UCSD-AML1 (cell line): ENCODE data around the gene PIGW.
"Not testable (repeated sequence)": the region's sequence is repeated elsewhere in the genome, so short reads cannot be mapped to it uniquely, and the experiment has no call there.

ENCODE experiments used
- DNase-seq: peaks from one replicate; lab custom pipeline; 2025; ENCODE audit not compliant: unreplicated experiment; lab: John Stamatoyannopoulos, UW

Gene PIGW

DNA sequence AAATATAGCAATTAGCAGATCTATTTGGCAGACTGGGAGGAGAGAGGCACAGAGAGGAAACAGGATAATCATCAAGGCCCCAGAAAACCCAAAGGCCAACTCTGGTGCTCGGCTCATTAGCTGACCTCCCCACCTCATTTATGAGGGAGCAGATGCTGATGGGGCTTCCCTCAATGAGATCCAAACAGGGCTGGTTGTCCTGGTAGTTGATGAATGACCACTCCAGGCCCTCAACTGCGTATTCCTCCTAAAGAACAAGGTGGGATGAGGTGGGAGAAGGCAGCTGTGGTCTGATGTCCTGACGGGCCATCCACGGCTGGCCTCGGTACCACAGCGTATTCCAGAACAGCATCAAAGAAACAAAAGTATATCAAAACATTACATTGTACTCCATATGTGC, 27.5 kb upstream of the PIGW start:
- no peak for DNase-seq

GRCh38 chr17:36508439-36508838, 26.3 kb upstream of the PIGW start:
- DNase-seq: not testable (repeated sequence)

DNA sequence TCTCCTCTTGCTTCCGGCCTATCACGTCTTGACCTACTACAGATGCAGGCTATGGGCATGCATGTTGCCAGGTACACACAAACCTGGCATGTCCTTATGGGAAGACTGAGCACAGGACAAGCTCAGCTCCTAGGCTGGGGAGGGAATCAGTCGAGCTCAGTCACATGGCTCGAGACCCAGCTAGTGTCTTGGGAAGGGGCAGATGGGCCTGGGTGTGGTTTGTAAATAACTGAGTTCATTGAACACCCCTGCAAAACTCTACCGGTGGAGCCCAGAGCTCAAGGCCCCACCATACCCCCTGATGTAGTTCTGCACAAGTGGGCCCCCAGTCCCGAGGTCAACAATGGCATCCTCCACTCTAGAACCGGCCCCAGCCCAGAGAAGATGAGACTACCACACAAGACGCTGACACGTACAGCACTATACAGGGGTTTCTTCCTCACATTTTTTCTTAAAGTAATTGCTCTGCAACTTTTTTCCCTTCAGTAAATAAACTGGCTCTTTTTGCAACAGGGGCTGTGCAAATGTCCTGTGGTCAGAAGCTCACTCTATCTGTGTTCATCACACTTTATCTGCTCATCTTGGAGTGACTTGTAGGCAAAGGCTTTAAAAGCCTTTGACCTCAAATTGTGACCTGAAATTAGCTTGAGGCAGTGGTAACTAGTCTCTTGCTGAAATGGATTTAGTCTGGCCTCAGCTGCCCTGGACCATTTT, 25.4 kb upstream of the PIGW start:
- DNase-seq: no peak

GRCh38 chr17:36510636-36511035, 24.2 kb upstream of the PIGW start:
- no peak for DNase-seq

DNA sequence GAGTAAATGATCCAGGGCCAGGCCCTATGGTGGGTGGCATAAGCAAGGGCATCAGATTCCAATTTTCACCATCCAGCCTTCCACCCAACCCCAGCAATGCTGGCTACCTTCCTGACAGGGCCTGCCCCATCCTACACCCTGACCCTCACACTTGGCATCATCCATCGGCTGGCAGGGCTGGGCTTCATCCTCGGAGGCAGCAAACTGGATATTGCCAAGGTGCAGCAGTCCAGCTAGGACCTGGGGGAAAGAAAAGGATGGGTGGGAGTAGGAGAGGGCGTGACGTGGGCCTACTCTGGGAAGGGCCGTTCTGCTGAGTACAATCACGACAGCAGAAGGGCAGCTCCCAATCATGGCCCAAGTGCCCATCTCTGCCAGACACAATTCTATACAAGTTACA, 23.6 kb upstream of the PIGW start:
- DNase-seq: no peak

- no peak for DNase-seq
These were observed 22.1 kb upstream of the PIGW start for GRCh38 chr17:36512641-36513040.

- no peak for DNase-seq
These were observed 19.9 kb upstream of the PIGW start for GRCh38 chr17:36514856-36515255.

DNA sequence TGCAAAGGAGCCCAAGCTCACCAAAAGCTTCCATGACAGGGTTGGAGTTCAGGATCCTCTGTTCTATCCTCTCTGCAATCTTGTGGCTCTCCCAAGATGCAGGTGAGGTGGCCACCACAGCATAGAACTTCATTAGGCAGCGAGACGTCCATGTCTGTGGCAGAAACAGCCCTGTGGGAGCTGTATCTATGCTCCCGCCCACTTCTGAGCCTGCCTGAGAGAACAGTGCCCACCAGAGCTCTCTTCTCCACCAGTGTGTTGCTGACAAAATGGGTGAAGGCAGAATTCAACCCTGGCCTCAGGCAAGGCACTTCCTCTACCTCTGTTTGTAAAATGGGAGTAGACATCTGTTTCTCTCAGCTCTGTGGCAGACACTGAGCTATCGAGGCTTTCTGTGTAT, 18.9 kb upstream of the PIGW start:
- no peak for DNase-seq

GRCh38 chr17:36523113-36523512, 11.7 kb upstream of the PIGW start:
- no peak for DNase-seq

- DNase-seq: no peak
These were observed 10.3 kb upstream of the PIGW start for GRCh38 chr17:36524428-36524876.

- no peak for DNase-seq
These were observed 9.7 kb upstream of the PIGW start for GRCh38 chr17:36525113-36525512.

DNA sequence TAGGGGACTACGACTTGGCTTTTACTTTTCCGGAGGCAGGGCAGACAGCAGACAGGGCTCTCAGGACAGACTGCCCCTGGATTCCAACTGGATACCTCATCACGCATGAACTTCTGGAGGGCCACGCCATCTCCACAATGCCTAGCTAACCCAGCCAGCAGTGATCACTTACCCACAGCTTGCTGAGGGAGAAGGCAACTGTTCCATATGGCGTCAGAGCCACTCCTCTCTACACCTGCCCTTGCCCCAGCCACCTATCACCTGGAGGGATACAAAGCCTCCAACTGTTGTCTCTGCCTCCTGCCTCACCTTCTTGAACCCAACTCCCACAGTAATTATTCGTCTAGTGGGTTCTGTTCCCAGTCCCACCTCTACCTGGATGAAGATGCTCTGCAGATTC, 8.9 kb upstream of the PIGW start:
- DNase-seq: no peak

- no peak for DNase-seq
These were observed 7.1 kb upstream of the PIGW start for GRCh38 chr17:36527621-36528250.

DNA sequence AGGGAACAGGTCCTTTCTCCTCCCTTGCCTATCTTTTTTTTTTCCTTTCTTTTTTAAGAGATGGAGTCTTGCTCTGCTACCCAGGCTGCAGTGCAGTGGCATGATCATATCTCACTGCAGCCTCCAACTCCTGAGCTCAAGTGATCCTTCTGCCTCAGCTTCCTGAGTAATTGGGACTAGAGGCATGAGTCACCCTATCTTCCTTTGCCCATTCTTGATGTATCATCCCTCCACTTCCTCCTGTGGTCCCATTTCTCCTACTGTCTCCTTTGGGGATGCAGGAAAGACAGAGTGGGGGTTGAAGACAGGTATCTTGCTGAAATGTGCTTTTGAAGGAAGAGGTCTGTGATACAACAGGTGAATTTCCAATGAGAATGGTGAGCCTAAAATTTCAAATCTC, 5.7 kb upstream of the PIGW start:
- DNase-seq: no peak

GRCh38 chr17:36532435-36532975, 2.3 kb upstream of the PIGW start:
- DNase-seq: no peak

DNA sequence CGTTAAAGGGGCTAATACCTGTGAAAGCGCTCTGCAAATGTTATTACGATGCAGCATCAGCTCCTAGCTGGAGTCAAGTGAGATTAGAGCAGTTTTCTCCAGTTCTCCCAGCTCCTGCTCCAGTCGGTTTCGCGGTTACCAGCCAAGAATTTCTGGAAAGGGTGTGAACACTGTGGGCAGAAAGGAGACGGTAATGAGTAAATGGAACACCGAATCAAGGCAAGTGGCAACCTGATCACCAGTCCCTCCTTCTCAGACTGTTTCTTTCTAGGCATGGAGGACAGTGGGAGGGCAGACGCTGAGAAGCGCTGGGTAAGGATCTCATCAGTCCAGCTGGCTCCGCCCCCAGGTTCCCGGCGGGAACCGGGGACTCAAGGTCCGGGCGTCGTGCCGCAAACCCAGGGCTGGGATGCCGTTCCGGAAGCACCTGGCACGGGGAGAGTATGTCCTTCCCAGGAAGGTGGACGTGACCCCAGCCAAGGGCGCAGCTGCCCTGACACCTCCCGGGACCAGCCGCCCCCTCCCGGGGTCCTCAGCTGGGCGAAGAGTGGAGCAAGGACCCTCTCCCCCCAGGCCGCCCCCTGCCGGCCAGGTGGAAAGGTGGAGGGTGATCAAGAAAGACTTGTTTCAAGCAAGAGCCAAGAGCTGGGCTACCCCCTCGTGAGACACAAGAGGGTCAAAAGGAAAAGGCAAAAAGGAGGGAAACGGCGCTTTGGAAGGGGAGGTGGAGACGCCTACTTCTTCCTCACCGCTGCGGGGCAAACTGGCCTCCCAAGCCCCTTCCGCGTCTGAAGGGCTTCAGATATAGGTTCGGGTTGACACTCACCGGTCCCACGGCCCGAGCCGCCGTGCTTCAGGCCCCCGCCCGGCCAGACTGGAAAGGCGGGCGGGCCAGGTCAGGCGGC, 600 bp upstream of the PIGW start:
- DNase-seq: peak; percentile 71

- no peak for DNase-seq
These were observed 888 bp downstream of the PIGW start for GRCh38 chr17:36535669-36536081.

DNA sequence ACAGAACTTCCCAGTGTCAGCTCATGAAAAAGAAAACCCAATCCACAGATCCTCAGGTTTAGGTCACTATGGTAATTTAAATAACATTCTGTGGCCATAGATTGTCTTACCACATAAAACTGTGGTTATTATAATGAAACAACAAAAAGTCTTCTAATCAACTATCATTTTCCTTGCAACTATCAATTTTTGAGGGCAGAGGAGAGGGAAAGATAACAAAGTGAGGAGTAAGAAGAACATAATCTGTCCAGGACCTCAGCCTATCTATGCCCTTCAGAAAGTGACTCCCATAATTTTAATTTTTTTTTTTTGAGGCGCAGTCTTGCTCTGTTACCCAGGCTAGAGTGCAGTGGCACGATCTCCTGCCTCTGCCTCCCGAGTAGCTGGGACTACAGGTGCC, 5.9 kb downstream of the PIGW start:
- no peak for DNase-seq

- no peak for DNase-seq
These were observed 8.0 kb downstream of the PIGW start for GRCh38 chr17:36542755-36543154.

- peak; percentile 69 for DNase-seq
These were observed 9.2 kb downstream of the PIGW start for GRCh38 chr17:36544044-36544306.

DNA sequence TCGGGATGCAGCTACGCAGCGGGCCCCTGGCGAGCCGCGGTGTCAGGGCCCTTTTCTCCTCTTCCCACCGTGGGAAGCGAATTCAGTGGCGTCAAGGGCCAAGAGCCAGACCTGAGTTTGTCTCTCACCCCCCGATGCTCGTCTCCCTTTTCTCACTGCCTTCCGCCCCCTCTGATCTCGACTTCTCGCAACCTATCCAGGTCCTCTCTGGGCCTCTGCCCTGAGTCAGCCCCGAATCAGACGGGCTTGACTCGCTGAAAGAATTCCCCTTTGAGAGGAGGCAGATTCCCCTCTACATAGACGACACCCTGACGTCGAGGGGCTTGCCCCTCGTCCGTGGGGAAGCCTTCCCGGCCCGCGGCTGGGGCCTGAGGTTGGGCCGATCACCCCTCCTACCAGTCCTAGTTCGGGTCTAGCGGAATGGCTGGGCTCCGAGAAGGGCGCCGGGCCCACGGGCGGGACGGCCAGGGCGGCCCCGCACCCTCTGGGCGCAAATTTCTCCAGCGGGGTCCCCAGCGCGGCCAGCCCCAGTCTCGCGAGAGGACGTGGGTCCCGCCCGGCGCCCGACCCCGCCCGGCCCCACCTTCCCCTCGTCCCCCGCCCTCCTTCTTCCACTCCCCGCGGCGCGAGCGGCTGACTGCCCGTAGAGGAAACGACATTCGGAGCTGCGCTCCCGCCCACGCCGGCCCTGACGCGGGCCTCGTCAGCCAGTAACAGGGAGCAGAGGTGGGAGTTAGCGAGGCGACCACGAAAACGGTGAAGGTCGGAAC, 9.7 kb downstream of the PIGW start, which contains the start of gene GGNBP2:
Gene GGNBP2 (plus strand): TSS at position 613 of the 770 bp plus-strand sequence. CDS start 806 bp downstream, outside the sequence.
- DNase-seq: peak; percentile 94
